ENCODE measurements around the gene RNF144B. TPM values are rescaled to one million over a fixed set of nuclear protein-coding genes. Genes with fewer than 3 reads are reported as not detected.

RNF144B gene
- total and polyA plus RNA-seq, 2 of the 13 experiments (the other 11 are each of a cell fraction or from before 2014, with no cell fraction given), result 1.8 to 4.3 TPM

- peak; percentile 20; the same call in 1 of the 2 replicates for TF ChIP-seq GATA4 (IDR thresholded peaks at IDR 0.05; ENCODE audit: borderline replicate concordance, low read depth)
- TF ChIP-seq ZNF781 (CRISPR knock-in tag; IDR thresholded peaks at IDR 0.05; ENCODE audit: borderline replicate concordance, not compliant biosample characterization), result peak; percentile 93
- peak; percentile 71 for TF ChIP-seq GATAD1 (CRISPR knock-in tag; IDR thresholded peaks at IDR 0.05)
- TF ChIP-seq CREB1 (IDR thresholded peaks at IDR 0.05), result no peak
- TF ChIP-seq CREB1 (CRISPR knock-in tag; IDR thresholded peaks at IDR 0.05), result no peak
- no peak; the same call in 1 of the 2 replicates for TF ChIP-seq ZNF362 (CRISPR knock-in tag; IDR thresholded peaks at IDR 0.05; ENCODE audit: borderline replicate concordance)
- TF ChIP-seq ELF1 (CRISPR knock-in tag; IDR thresholded peaks at IDR 0.05), result peak; percentile 89
- TF ChIP-seq PHB2 (IDR thresholded peaks at IDR 0.05; ENCODE audit: partially characterized antibody), result no peak
- peak; percentile 21; the same call in 1 of the 2 replicates for TF ChIP-seq ZNF253 (CRISPR knock-in tag; IDR thresholded peaks at IDR 0.05; ENCODE audit: borderline replicate concordance)
- TF ChIP-seq POGZ (CRISPR knock-in tag; IDR thresholded peaks at IDR 0.05), result peak; percentile 88
- no peak for TF ChIP-seq NFRKB (IDR thresholded peaks at IDR 0.05)
- no peak for TF ChIP-seq ATF7 (IDR thresholded peaks at IDR 0.05)
- TF ChIP-seq ATF7 (CRISPR knock-in tag; IDR thresholded peaks at IDR 0.05), result 0 out of 2 replicates have a peak, but pooled peaks have one; percentile 48
- peak; percentile 95 for TF ChIP-seq HDAC2 (CRISPR knock-in tag; IDR thresholded peaks at IDR 0.05)
Measured at GRCh38 chr6:18387061-18387721, at the start of gene RNF144B (continued).

GRCh38 chr6:18339599-18339998 lies 47.6 kb upstream of the RNF144B start:
- CTCF ChIA-PET (ENCODE audit: low intra/inter-chr PET ratio, low total read pairs), result no interaction called here

More at GRCh38 chr6:18339599-18339998, 47.6 kb upstream of the RNF144B start:
- no peak overlapping the region for H3K9ac ChIP-seq (ENCODE audit: insufficient read depth, low read depth, low read length)
- H4K20me1 ChIP-seq (ENCODE audit: insufficient read depth, low read length), result no peaks in the 10 kb centered on the region
- no peak overlapping the region for H2AFZ ChIP-seq (ENCODE audit: low read length)
- DNase-seq (ENCODE audit: low spot score) (no peak), FAIRE-seq (no peak), ATAC-seq (no peak)
- H3K36me3 ChIP-seq (replicated peaks in 1 of 2; ENCODE audit: control insufficient read depth in 1 of 2, insufficient read depth in 2 of 2, low read length in 2 of 2), result no peaks in the 10 kb centered on the region
- H3K79me2 ChIP-seq (ENCODE audit: insufficient read depth, low read length), result no peaks in the 10 kb centered on the region
- intact Hi-C loops (cut with micrococcal nuclease; ENCODE audit: unreplicated experiment), result no loop called here
- 11% methylated on average over 1 of the region's 1 CpG for WGBS (ENCODE audit: low lambda C conversion rate)
- H3K27ac ChIP-seq (ENCODE audit: extremely low read length, insufficient read depth, low read length), result no peak overlapping the region
- no peak overlapping the region for H3K4me3 ChIP-seq (replicated peaks in 1 of 3; ENCODE audit: insufficient read depth in 1 of 3, low read depth in 2 of 3, low read length in 3 of 3)
- no peak overlapping the region for H3K4me2 ChIP-seq (ENCODE audit: low read depth, low read length)
- H3K4me1 ChIP-seq (ENCODE audit: insufficient read depth, low read length), result no peaks in the 10 kb centered on the region
- TF ChIP-seq ZNF234 (CRISPR knock-in tag; conservative IDR thresholded peaks at IDR 0.05), result no peak
- no peak for TF ChIP-seq ZNF549 (CRISPR knock-in tag; IDR thresholded peaks at IDR 0.05)
- TF ChIP-seq CCAR2 (optimal IDR thresholded peaks at IDR 0.05; ENCODE audit: low read depth, low read length), result no peak
- TF ChIP-seq NCOA5 (CRISPR knock-in tag; IDR thresholded peaks at IDR 0.05), result no peak
- TF ChIP-seq HNRNPLL (IDR thresholded peaks at IDR 0.05; ENCODE audit: low read depth, low read length, poor library complexity, severe bottlenecking), result no peak
- no peak for TF ChIP-seq LCORL (IDR thresholded peaks at IDR 0.05)
- TF ChIP-seq LCORL (CRISPR knock-in tag; IDR thresholded peaks at IDR 0.05), result no peak
- TF ChIP-seq POGZ (CRISPR knock-in tag; IDR thresholded peaks at IDR 0.05), result no peak
- no peak for TF ChIP-seq CREBL2 (CRISPR knock-in tag; IDR thresholded peaks at IDR 0.05; ENCODE audit: borderline replicate concordance)
- no peak for TF ChIP-seq ZKSCAN8 (CRISPR knock-in tag; IDR thresholded peaks at IDR 0.05; ENCODE audit: borderline replicate concordance)
- no peaks in the 10 kb centered on the region for H3K9me3 ChIP-seq (ENCODE audit: low read length)
- no TSS peak for BruUV-seq (replicated peaks)
- no peaks in the 10 kb centered on the region; a peak in 1 of 5 replicates for H3K27me3 ChIP-seq (ENCODE audit: control insufficient read depth in 1 of 2, insufficient read depth in 2 of 2, low read length in 2 of 2)
- in situ Hi-C loops (cut with HindIII; ENCODE audit: extremely low pct_ligation_motif_present, low pct_unique_long_range_greater_than_20kb), result no loop called here
- POLR2A ChIA-PET, result no interaction called here
